KOPT-K1 (cell line): ENCODE measurements around the gene GOLGA2.

Experiments used
- H3K27ac ChIP-seq: fragments of 200-600 bp; sonication (generic); 2 replicates; pipeline ENCODE4 v1.5.1; 2016; ENCODE audit warnings: antibody characterized with exemption, mild to moderate bottlenecking, low read depth, low read length; ENCODE audit not compliant: poor library complexity, severe bottlenecking
- H3K36me3 ChIP-seq: fragments of 200-600 bp; sonication (generic); 2 replicates; pipeline ENCODE4 v1.5.1; 2017; ENCODE audit warnings: antibody characterized with exemption, mild to moderate bottlenecking, low read length, moderate library complexity; ENCODE audit not compliant: insufficient read depth
- H3K9me3 ChIP-seq: fragments of 200-600 bp; sonication (generic); 2 replicates; pipeline ENCODE4 v1.5.1; 2017; ENCODE audit warnings: antibody characterized with exemption, low read length, mild to moderate bottlenecking; ENCODE audit not compliant: insufficient read depth, poor library complexity, severe bottlenecking

The GOLGA2 gene

GRCh38 chr9:128276574-128277270 lies 915 bp upstream of the GOLGA2 start:
- Histone ChIP-seq H3K27ac (peak overlapping the region; percentile 71), H3K9me3 (no peaks in the 10 kb centered on the region)

DNA sequence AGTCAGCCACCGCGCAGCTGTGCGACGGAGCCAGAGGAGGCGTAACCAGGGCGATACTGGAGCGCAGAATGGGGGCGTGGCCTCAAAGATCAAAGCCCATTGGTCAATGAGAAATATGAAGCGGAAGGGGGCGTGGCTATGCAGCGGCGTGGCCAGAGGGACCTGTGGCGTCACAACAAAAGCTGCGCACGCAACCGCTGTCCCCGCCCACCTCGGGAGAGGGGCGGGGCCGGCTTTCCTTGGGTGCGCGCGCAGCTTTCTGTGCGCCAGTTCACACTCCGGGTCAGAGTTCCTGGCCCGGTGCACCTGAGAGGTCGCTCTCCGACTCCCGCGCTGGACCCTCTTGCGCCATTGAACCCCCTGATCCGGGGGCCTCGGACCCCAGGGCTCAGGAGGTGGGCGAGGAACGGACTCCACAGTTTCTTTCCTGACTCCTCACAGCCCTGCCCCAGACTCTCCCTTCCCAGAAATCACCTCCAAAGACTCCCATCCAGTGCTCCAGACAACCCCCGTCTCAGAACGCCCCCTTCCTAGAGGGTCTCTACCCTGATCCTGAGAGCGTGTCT lies 284 bp upstream of the GOLGA2 start, which contains the start of gene SWI5:
Gene SWI5, plus strand, starts transcription at position 269 of the 566 bp plus-strand sequence.
- no peaks in the 10 kb centered on the region for H3K9me3 ChIP-seq
- H3K36me3 ChIP-seq = peaks cover 11% of the 10 kb centered on the region
- peak within 1 kb of the TSS; percentile 71 for H3K27ac ChIP-seq

More at GRCh38 chr9:128276574-128277270, 915 bp upstream of the GOLGA2 start:
- H3K36me3 ChIP-seq = 0 out of 2 replicates have a peak, but pooled peaks cover 5% of the 10 kb centered on the region

DNA sequence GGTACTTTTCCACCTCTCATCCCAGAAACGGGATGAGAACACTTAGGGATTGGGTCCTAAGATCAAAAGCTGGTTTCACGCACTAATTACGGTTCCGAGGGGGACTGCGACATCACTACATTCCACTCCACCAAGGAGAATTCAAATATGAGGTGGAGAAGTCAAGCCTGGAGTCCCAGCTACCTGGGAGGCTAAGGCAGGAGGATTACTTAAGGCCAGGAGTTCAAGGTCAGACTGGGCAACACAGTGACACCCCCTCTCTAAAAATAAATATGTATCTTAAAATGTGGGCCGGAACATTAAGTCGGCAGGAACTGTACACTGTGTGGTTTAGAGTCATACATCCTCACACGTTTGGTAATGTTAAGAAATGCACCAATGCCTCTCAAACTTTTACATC lies 1.6 kb downstream of the GOLGA2 start:
- Histone ChIP-seq H3K36me3 (peaks cover 16% of the 10 kb centered on the region), H3K9me3 (no peaks in the 10 kb centered on the region), H3K27ac (no peak overlapping the region)

GRCh38 chr9:128271512-128271911 lies 4.3 kb downstream of the GOLGA2 start:
- no peak overlapping the region for H3K27ac ChIP-seq
- H3K9me3 ChIP-seq = no peaks in the 10 kb centered on the region
- H3K36me3 ChIP-seq = peaks cover 36% of the 10 kb centered on the region

- Histone ChIP-seq H3K36me3 (peaks cover 40% of the 10 kb centered on the region), H3K27ac (no peak overlapping the region), H3K9me3 (no peaks in the 10 kb centered on the region)
Measured at GRCh38 chr9:128271112-128271511, 4.7 kb downstream of the GOLGA2 start.

DNA sequence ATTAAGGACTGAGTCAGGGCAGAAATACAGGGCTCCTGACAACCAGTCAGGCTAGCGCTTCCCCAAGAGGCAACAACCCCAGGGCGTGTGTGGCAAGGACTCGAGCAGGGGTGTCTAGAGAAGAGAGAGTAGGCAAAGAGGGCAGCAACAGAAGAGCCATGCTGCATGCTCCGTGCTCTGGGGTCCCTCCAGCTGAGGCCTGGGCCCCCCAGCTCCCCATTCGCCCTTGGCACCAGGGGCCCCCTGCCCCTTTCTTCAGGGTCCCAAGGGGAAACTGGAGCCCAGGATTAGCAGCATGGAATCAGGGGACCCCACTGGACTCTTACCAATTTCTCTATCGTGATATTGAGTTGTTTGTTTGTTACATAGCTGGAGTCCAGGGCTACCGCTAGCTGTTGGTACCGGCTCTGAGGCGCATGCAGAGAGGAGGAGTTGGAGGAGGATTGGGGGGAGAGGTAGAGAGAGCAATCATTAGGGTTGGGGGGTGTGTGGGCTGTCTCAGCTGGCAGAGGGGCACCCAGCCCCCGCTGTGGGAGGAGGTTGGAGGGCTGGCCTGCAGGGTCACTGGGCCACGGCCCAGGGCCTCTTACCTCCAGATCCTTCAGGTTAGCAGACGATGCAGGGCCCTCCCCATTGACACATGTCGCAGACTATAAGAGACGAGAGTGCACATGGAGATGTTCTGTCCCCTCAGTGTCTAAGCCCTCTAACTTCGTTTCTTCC lies 8.8 kb downstream of the GOLGA2 start:
- H3K36me3 ChIP-seq = peaks cover 56% of the 10 kb centered on the region
- no peaks in the 10 kb centered on the region for H3K9me3 ChIP-seq
- H3K27ac ChIP-seq = no peak overlapping the region

- Histone ChIP-seq H3K27ac (no peak overlapping the region), H3K9me3 (no peaks in the 10 kb centered on the region), H3K36me3 (peaks cover 58% of the 10 kb centered on the region)
Measured at GRCh38 chr9:128265348-128265847, 10.4 kb downstream of the GOLGA2 start.

GRCh38 chr9:128262687-128263086 lies 13.1 kb downstream of the GOLGA2 start:
- H3K36me3 ChIP-seq = peaks cover 75% of the 10 kb centered on the region
- H3K9me3 ChIP-seq = no peaks in the 10 kb centered on the region
- no peak overlapping the region for H3K27ac ChIP-seq

DNA sequence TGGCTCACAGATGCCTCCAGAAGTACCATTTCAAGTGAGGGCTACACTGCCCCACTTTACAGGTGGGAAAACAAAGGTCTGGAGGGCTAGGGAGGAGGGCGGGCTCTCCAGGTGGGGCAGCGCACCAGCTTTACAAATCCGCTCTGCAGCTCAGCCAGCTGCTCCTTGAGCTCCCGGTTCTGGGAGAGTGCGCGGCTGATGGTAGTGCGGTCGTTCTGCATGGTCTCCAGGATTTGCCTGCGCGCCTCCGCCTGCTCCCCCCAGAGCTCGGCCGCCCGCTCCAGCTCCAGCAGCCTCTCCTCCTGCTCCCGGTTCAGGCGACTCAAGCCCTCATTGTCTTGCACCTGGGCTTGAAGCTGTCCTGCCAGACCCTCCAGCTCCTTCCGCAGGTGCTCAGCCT lies 15.5 kb downstream of the GOLGA2 start:
- Histone ChIP-seq H3K36me3 (peaks cover 61% of the 10 kb centered on the region), H3K27ac (no peak overlapping the region), H3K9me3 (no peaks in the 10 kb centered on the region)

- Histone ChIP-seq H3K36me3 (peaks cover 59% of the 10 kb centered on the region), H3K9me3 (no peaks in the 10 kb centered on the region), H3K27ac (no peak overlapping the region)
Measured at GRCh38 chr9:128259156-128259555, 16.7 kb downstream of the GOLGA2 start.

- no peak overlapping the region for H3K27ac ChIP-seq
- no peaks in the 10 kb centered on the region for H3K9me3 ChIP-seq
- peaks cover 59% of the 10 kb centered on the region for H3K36me3 ChIP-seq
Measured at GRCh38 chr9:128258326-128258725, 17.5 kb downstream of the GOLGA2 start.

GRCh38 chr9:128257907-128258306 lies 17.9 kb downstream of the GOLGA2 start:
- no peak overlapping the region for H3K27ac ChIP-seq
- H3K36me3 ChIP-seq = peaks cover 57% of the 10 kb centered on the region
- no peaks in the 10 kb centered on the region for H3K9me3 ChIP-seq

- peaks cover 50% of the 10 kb centered on the region for H3K36me3 ChIP-seq
- no peak overlapping the region for H3K27ac ChIP-seq
- no peaks in the 10 kb centered on the region for H3K9me3 ChIP-seq
Measured at GRCh38 chr9:128257086-128257825, 18.6 kb downstream of the GOLGA2 start.

- no peaks in the 10 kb centered on the region for H3K9me3 ChIP-seq
- H3K27ac ChIP-seq = no peak overlapping the region
- H3K36me3 ChIP-seq = peaks cover 31% of the 10 kb centered on the region
Measured at GRCh38 chr9:128254855-128255759, 20.7 kb downstream of the GOLGA2 start.
